ENCODE results near the gene CLEC2A. TPM values are rescaled to one million over a fixed set of nuclear protein-coding genes. Genes with fewer than 3 reads are reported as not detected.

CLEC2A gene
- total and polyA plus RNA-seq, 11 donors, result not detected

DNA sequence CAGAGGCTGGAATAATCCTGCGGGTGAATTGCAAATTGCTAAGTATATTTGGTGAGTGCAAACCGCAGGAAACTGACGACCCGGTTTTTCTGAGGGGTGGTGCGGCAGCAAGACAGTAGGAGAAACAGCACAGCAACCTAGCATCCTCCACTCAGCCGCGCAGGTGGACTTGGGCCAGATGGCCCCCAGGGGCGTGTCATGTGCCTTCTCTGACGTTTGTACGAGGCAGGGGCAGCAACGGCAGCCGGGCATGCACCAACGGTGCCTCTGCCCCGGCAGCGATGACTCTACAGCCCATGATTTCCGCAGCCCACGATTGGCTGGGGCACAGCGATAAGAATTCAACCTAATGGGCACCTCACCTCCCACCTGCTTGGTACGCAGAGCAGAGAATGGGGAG lies 11.1 kb upstream of the CLEC2A start:
- 50 to 64% (median 51%) methylated on average over 18 to 19 of the region's 19 CpGs for whole genome bisulfite sequencing, 4 donors
- no peak for ATAC-seq
- intact Hi-C loops (cut with DNase I), result no loop called here

DNA sequence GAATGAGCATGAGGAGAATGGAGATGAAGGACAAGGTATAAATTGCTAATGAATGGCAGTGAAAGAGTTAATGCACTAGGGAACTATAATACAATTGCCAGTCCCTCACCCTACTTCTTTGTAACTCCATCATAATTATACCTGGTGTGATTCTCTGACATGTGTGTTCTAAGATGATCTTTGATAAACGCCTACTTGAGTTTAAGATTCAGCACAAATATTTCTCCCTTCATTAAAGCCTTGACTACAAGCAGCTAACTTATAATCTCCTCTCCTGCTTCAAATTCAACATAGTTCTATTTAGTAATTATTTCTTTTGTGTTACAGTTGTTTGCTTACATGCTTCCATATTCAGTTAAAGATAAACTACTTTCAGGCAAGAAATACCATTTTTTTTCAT lies 9.7 kb upstream of the CLEC2A start:
- H3K4me3 ChIP-seq, result no peak overlapping the region
- H3K4me1 ChIP-seq, result peaks cover 0 to 11% (median 0%) of the 10 kb centered on the region in 12 donors
- H3K27ac ChIP-seq, result no peak overlapping the region
- peaks cover 0 to 25% (median 0%) of the 10 kb centered on the region in 9 donors for H3K27me3 ChIP-seq
- TF ChIP-seq POLR2A (IDR thresholded peaks at IDR 0.05), result no peak
- TF ChIP-seq, protein P1, sequence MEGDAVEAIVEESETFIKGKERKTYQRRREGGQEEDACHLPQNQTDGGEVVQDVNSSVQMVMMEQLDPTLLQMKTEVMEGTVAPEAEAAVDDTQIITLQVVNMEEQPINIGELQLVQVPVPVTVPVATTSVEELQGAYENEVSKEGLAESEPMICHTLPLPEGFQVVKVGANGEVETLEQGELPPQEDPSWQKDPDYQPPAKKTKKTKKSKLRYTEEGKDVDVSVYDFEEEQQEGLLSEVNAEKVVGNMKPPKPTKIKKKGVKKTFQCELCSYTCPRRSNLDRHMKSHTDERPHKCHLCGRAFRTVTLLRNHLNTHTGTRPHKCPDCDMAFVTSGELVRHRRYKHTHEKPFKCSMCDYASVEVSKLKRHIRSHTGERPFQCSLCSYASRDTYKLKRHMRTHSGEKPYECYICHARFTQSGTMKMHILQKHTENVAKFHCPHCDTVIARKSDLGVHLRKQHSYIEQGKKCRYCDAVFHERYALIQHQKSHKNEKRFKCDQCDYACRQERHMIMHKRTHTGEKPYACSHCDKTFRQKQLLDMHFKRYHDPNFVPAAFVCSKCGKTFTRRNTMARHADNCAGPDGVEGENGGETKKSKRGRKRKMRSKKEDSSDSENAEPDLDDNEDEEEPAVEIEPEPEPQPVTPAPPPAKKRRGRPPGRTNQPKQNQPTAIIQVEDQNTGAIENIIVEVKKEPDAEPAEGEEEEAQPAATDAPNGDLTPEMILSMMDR (IDR thresholded peaks at IDR 0.05), result no peak
- DNase-seq (no peak), ATAC-seq (no peak)
- H3K36me3 ChIP-seq, result no peaks in the 10 kb centered on the region
- intact Hi-C loops (cut with DNase I), result no loop called here
- no peaks in the 10 kb centered on the region for H3K9me3 ChIP-seq
- WGBS, 4 donors, result 83 to 95% (median 90%) methylated on average over 1 of the region's 1 CpG

More for the DNA sequence above, 11.1 kb upstream of the CLEC2A start:
- H3K27me3 ChIP-seq, result peaks cover 0 to 20% (median 0%) of the 10 kb centered on the region in 9 donors
- no peaks in the 10 kb centered on the region for H3K36me3 ChIP-seq
- DNase-seq, result no peak
- peak overlapping the region in 1 of 12 donors; percentile 3 for H3K4me3 ChIP-seq
- H3K4me1 ChIP-seq, result peaks cover 0 to 16% (median 0%) of the 10 kb centered on the region in 12 donors
- TF ChIP-seq POLR2A (IDR thresholded peaks at IDR 0.05), result no peak
- TF ChIP-seq, protein P1 (IDR thresholded peaks at IDR 0.05), result no peak
- H3K27ac ChIP-seq, result no peak overlapping the region
- H3K9me3 ChIP-seq, result no peaks in the 10 kb centered on the region

DNA sequence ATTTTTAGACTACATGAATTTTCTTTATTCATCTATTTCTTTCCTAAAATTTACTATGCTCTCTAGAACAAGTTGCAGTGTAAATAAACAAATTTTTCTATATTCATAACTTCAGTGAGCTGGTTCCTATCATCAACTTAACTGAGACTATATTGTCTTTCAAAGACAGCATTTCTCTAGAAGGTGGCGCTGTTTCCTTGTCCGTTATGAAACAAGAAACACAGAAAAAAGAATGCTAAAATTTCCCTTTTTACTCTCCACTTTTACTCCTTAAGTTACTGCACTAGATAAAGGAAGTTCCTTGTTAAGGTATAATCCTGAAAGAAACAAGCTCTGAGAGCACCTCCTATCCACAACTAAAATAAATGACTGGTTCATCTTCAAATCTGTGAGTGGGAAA lies 8.2 kb upstream of the CLEC2A start:
- TF ChIP-seq, protein P1 (IDR thresholded peaks at IDR 0.05), result peak in 1 of 12 donors; percentile 12
- TF ChIP-seq POLR2A (IDR thresholded peaks at IDR 0.05), result no peak
- Histone ChIP-seq H3K27me3 (peaks cover 0 to 25% (median 0%) of the 10 kb centered on the region in 9 donors), H3K36me3 (no peaks in the 10 kb centered on the region), H3K4me1 (peaks cover 0 to 11% (median 0%) of the 10 kb centered on the region in 12 donors), H3K27ac (no peak overlapping the region), H3K4me3 (no peak overlapping the region), H3K9me3 (no peaks in the 10 kb centered on the region)
- no peak for DNase-seq
- intact Hi-C loops (cut with DNase I), result no loop called here
- ATAC-seq, result no peak
- 26 to 40% (median 31%) methylated on average over 2 of the region's 2 CpGs for WGBS, 4 donors

DNA sequence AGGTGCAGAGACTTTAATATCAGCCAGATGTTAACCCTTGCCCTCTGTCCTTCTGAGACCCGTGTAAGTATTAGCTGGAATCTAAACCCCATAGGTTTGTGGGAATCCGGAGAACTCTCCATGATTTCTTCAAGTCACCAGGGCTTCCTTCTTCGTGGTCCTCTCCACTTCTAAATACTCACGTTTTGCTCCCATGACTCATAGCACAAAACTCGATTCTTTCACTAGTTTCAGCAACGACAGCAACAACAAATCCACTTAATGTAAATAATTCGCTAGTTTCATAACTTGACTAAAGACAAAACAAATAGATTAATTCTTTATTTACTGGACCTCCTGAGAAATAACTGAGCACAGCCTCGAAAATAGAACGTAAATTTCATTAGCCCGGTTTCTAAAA lies 4.4 kb upstream of the CLEC2A start:
- H3K27ac ChIP-seq, result no peak overlapping the region
- H3K27me3 ChIP-seq, result peaks cover 0 to 20% (median 0%) of the 10 kb centered on the region in 9 donors
- TF ChIP-seq, protein P1 (IDR thresholded peaks at IDR 0.05), result no peak
- no peak for TF ChIP-seq POLR2A (IDR thresholded peaks at IDR 0.05)
- no peak overlapping the region for H3K4me3 ChIP-seq
- WGBS, 4 donors, result 77 to 84% (median 82%) methylated on average over 10 of the region's 10 CpGs
- intact Hi-C loops (cut with DNase I), result no loop called here
- H3K9me3 ChIP-seq, result no peaks in the 10 kb centered on the region
- DNase-seq (no peak), ATAC-seq (no peak)
- H3K4me1 ChIP-seq, result no peaks in the 10 kb centered on the region
- H3K36me3 ChIP-seq, result no peaks in the 10 kb centered on the region

Measured in heart left ventricle (tissue), 16 donors.